ENCODE results near the gene EXOC3L2. TPM values are rescaled to one million over a fixed set of nuclear protein-coding genes. Genes with fewer than 3 reads are reported as not detected.

Gene EXOC3L2
- total RNA-seq, 1 experiment from 2014 or later: not detected

DNA sequence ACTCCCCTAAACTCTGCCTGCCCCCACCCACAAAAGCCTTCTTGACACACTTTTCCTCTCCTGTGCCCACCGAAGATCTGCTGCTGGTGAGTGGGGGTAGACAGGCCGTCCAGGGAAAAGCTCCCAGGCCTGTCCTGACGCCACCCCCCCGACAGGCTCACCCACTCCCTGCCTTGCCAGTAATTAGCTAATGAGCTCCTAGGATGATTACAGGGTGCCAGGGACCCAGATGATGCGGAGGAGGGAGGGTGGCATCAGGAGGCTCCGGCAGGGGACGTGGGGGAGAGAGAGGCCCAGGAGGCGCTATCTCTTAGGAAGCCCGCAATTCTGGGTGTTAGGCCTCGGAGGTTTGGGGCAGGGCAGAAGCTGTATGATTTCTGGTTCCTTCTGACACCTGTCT lies 32.9 kb upstream of the EXOC3L2 start:
- Histone ChIP-seq H3K27ac (ENCODE audit: low read depth, low read length) (no peak overlapping the region), H3K4me3 (replicated peaks in 1 of 2; ENCODE audit: low read depth in 1 of 2, low read length in 2 of 2) (no peak overlapping the region), H3K4me2 (ENCODE audit: low read length) (no peak overlapping the region), H3K4me1 (ENCODE audit: control insufficient read depth in 1 of 2, insufficient read depth in 2 of 2, low read length in 2 of 2) (no peaks in the 10 kb centered on the region), H3K79me2 (ENCODE audit: insufficient read depth, low read length) (no peaks in the 10 kb centered on the region), H3K9ac (ENCODE audit: low read length) (no peak overlapping the region), H2AFZ (ENCODE audit: low read depth, low read length, poor library complexity, severe bottlenecking) (no peak overlapping the region), H3K27me3 (ENCODE audit: insufficient read depth, low read length) (no peaks in the 10 kb centered on the region), H3K9me2 (ENCODE audit: insufficient read depth) (no peaks in the 10 kb centered on the region), H3K9me3 (ENCODE audit: control insufficient read depth in 1 of 2, insufficient read depth in 1 of 2, low read depth in 1 of 2, low read length in 2 of 2) (no peaks in the 10 kb centered on the region), H3K36me3 (ENCODE audit: control insufficient read depth in 1 of 2, insufficient read depth in 2 of 2, low read length in 2 of 2) (peaks cover 0 to 3% of the 10 kb centered on the region in 2 experiments; a peak in 2 of 4 replicates), H4K20me1 (ENCODE audit: insufficient read depth) (no peaks in the 10 kb centered on the region)
- ChIA-PET CTCF (no interaction called here), RAD21 (ENCODE audit: low non-redundant PET in 1 of 2, low total read pairs in 2 of 2, uncharacterized antibody in 2 of 2, unreplicated experiment in 2 of 2) (no interaction called here), POLR2A (no interaction called here)
- ATAC-seq (no peak), DNase-seq (ENCODE audit: low read depth, low spot score) (no peak)
- intact Hi-C loops (cut with micrococcal nuclease): no loop called here
- BruUV-seq (replicated peaks): no TSS peak
- TF ChIP-seq ELF1 (IDR thresholded peaks at IDR 0.05; ENCODE audit: borderline replicate concordance, low read depth): no peak
- no peak for TF ChIP-seq ZBTB33 (IDR thresholded peaks at IDR 0.05; ENCODE audit: extremely low read depth, insufficient replicate concordance, low read length)
- TF ChIP-seq, protein P1, sequence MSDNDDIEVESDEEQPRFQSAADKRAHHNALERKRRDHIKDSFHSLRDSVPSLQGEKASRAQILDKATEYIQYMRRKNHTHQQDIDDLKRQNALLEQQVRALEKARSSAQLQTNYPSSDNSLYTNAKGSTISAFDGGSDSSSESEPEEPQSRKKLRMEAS (IDR thresholded peaks at IDR 0.05): no peak
- TF ChIP-seq EZH2phosphoT487 (IDR thresholded peaks at IDR 0.05; ENCODE audit: borderline replicate concordance): no peak
- no peak for TF ChIP-seq SP1 (IDR thresholded peaks at IDR 0.05; ENCODE audit: low read depth)
- TF ChIP-seq ZFX (IDR thresholded peaks at IDR 0.05): no peak
- no peak for TF ChIP-seq ZNF274 (IDR thresholded peaks at IDR 0.05; ENCODE audit: low read depth, low read length)
- TF ChIP-seq POLR2A (IDR thresholded peaks at IDR 0.05; ENCODE audit: borderline replicate concordance, extremely low read depth, insufficient read depth, insufficient read length): no peak
- no peak for TF ChIP-seq SRF (IDR thresholded peaks at IDR 0.05; ENCODE audit: low read depth)
- no peak for TF ChIP-seq FOSL1 (IDR thresholded peaks at IDR 0.05; ENCODE audit: low read depth)
- no peak for TF ChIP-seq EZH2 (IDR thresholded peaks at IDR 0.05)
- no peak for TF ChIP-seq EGR1 (IDR thresholded peaks at IDR 0.05; ENCODE audit: low read depth)
- TF ChIP-seq, protein P2, sequence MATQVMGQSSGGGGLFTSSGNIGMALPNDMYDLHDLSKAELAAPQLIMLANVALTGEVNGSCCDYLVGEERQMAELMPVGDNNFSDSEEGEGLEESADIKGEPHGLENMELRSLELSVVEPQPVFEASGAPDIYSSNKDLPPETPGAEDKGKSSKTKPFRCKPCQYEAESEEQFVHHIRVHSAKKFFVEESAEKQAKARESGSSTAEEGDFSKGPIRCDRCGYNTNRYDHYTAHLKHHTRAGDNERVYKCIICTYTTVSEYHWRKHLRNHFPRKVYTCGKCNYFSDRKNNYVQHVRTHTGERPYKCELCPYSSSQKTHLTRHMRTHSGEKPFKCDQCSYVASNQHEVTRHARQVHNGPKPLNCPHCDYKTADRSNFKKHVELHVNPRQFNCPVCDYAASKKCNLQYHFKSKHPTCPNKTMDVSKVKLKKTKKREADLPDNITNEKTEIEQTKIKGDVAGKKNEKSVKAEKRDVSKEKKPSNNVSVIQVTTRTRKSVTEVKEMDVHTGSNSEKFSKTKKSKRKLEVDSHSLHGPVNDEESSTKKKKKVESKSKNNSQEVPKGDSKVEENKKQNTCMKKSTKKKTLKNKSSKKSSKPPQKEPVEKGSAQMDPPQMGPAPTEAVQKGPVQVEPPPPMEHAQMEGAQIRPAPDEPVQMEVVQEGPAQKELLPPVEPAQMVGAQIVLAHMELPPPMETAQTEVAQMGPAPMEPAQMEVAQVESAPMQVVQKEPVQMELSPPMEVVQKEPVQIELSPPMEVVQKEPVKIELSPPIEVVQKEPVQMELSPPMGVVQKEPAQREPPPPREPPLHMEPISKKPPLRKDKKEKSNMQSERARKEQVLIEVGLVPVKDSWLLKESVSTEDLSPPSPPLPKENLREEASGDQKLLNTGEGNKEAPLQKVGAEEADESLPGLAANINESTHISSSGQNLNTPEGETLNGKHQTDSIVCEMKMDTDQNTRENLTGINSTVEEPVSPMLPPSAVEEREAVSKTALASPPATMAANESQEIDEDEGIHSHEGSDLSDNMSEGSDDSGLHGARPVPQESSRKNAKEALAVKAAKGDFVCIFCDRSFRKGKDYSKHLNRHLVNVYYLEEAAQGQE (IDR thresholded peaks at IDR 0.05; ENCODE audit: low read depth): no peak

Data from HCT116 (cell line).